Karpas-422 (cell line): ENCODE data around the gene COPS9. TPM values are rescaled to one million over a fixed set of nuclear protein-coding genes. Genes with fewer than 3 reads are reported as not detected.

Experiments used
- DNase-seq: peaks from one replicate; pipeline ENCODE4 v3.0.0-alpha.2; 2015
- H2AFZ ChIP-seq: fragments of 200-600 bp; sonication (generic); 2 replicates; pipeline ENCODE4 v1.6.1; 2014; ENCODE audit warnings: antibody characterized with exemption, low read length, mixed read lengths
- H3K27ac ChIP-seq: fragments of 200-600 bp; sonication (generic); 2 replicates; pipeline ENCODE4 v1.5.1; 2014; ENCODE audit warnings: mild to moderate bottlenecking, low read length, moderate library complexity
- H3K27me3 ChIP-seq: fragments of 200-600 bp; sonication (generic); 2 replicates; pipeline ENCODE4 v1.6.1; 2014; ENCODE audit warnings: low read length, mixed read lengths
- H3K36me3 ChIP-seq: fragments of 200-600 bp; sonication (generic); 2 replicates; pipeline ENCODE4 v1.6.1; 2014; ENCODE audit warnings: low read length, mixed read lengths; ENCODE audit not compliant: insufficient read depth
- H3K4me1 ChIP-seq: fragments of 200-600 bp; sonication (generic); 2 replicates; pipeline ENCODE4 v1.6.1; 2014; ENCODE audit warnings: mild to moderate bottlenecking, low read length, mixed read lengths
- H3K4me2 ChIP-seq: fragments of 200-600 bp; sonication (generic); 2 replicates; pipeline ENCODE4 v1.6.1; 2014; ENCODE audit warnings: low read length, low read depth, mild to moderate bottlenecking; ENCODE audit not compliant: poor library complexity, severe bottlenecking
- H3K4me3 ChIP-seq: fragments of 200-600 bp; sonication (generic); 2 replicates; pipeline ENCODE4 v1.5.1; 2014; ENCODE audit warnings: mild to moderate bottlenecking, antibody characterized with exemption, low read length, mixed read lengths
- H3K79me2 ChIP-seq: fragments of 200-600 bp; sonication (generic); 2 replicates; pipeline ENCODE4 v1.6.1; 2014; ENCODE audit warnings: mild to moderate bottlenecking, low read length, mixed read lengths
- H3K9ac ChIP-seq: fragments of 200-600 bp; sonication (generic); 2 replicates; pipeline ENCODE4 v1.6.0; 2014; ENCODE audit warnings: low read length
- H3K9me2 ChIP-seq: fragments of 200-600 bp; sonication (generic), shearing (Covaris generic); replicated peaks from 2 replicates; pipeline ENCODE4 v1.6.0; 2014; ENCODE audit warnings: mild to moderate bottlenecking, low read length, moderate library complexity; ENCODE audit not compliant: insufficient read depth
- H3K9me3 ChIP-seq: fragments of 300-700, 200-600 bp; sonication (generic); 2 replicates; pipeline ENCODE4 v1.6.1; 2014; ENCODE audit warnings: low read length, mixed read lengths
- H4K20me1 ChIP-seq: fragments of 200-600 bp; sonication (generic); 2 replicates; pipeline ENCODE4 v1.6.1; 2014; ENCODE audit warnings: mild to moderate bottlenecking, antibody characterized with exemption, low read length, low read depth; ENCODE audit not compliant: insufficient read depth
- total RNA-seq: library from RNA; depleted of rRNA; stranded (reverse); fragments of >200 nt; shearing (Covaris generic); gene quantifications from 2 replicates; pipeline ENCODE4 v1.2.3, GENCODE V29; 2014; ENCODE audit warnings: low replicate concordance

The COPS9 gene
- total RNA-seq, 1 experiment from 2014 or later, result 214 TPM

DNA sequence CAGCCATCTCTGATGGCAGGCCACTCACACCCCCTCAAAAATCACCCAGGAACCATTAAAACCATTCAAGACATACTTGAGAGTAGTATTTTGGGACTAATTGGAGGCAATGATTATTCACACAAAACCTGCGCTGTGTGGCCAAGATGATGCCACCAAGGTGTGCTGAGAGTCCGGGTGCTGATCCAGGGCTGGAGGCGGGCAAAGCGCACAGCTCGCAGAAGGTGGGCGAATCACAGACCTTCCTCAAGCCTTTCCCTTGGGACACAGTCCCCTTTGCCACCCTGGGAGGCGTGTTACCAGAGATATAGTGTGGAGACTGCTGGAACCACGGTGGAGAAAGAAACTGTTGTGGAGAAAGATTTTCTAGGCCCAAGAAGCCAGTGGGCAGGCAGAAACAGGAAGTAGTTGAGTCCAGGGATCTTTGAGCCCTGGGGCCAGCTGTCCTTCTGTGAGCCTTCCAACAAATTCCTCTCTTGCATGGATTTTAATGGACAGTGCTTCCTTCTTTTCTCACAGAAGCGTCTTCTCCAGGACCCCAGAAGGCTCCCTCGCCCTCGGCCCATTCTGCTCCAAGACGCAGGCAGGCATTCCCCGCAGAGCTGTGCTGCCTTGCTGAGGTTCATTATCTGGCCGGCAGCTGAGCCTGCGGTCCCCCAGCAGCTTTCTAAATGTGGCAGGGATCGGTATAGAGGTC is 8.0 kb downstream of the COPS9 start:
- Histone ChIP-seq H3K4me2 (no peak overlapping the region), H4K20me1 (peaks cover 4% of the 10 kb centered on the region; the same call in 1 of the 2 replicates), H3K9ac (no peak overlapping the region), H3K4me3 (no peak overlapping the region), H2AFZ (no peak overlapping the region), H3K27me3 (no peaks in the 10 kb centered on the region), H3K9me3 (no peaks in the 10 kb centered on the region), H3K27ac (no peak overlapping the region), H3K36me3 (peaks cover 6% of the 10 kb centered on the region; the same call in 1 of the 2 replicates), H3K79me2 (no peaks in the 10 kb centered on the region), H3K9me2 (no peaks in the 10 kb centered on the region), H3K4me1 (no peaks in the 10 kb centered on the region)
- DNase-seq, result no peak

DNA sequence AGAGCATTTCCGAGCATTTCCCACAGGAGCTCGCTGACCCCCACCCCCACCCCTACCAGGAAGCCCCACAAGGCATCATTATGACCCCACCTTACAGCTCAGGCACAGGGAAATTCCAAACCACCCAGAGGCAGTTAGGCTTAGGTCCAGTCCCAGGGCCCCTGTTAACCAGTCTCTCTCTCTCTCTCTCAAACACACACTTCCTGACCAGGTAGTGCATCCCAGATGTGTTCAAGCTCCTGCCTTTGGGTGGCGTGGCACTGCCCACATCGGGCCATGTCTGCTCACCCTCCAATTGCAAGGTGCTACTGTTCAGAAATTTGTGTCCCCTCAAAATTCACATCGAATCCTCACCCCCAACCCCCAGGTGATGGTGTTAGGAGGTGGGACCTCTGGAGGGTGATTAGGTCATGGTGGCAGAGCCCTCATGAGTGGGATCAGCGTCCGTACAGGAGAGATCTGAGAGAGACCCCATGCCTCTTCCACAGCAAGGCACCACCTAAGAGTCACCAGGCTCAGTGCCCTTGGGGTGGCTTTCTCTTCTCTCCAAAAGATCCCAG is 8.8 kb downstream of the COPS9 start:
- Histone ChIP-seq H3K27ac (no peak overlapping the region), H3K9me2 (no peaks in the 10 kb centered on the region), H2AFZ (no peak overlapping the region), H3K9me3 (no peaks in the 10 kb centered on the region), H3K4me3 (no peak overlapping the region), H3K4me2 (no peak overlapping the region), H3K4me1 (no peaks in the 10 kb centered on the region), H3K79me2 (no peaks in the 10 kb centered on the region), H4K20me1 (peaks cover 4% of the 10 kb centered on the region; the same call in 1 of the 2 replicates), H3K27me3 (no peaks in the 10 kb centered on the region), H3K36me3 (peaks cover 6% of the 10 kb centered on the region; the same call in 1 of the 2 replicates), H3K9ac (no peak overlapping the region)
- DNase-seq, result no peak

DNA sequence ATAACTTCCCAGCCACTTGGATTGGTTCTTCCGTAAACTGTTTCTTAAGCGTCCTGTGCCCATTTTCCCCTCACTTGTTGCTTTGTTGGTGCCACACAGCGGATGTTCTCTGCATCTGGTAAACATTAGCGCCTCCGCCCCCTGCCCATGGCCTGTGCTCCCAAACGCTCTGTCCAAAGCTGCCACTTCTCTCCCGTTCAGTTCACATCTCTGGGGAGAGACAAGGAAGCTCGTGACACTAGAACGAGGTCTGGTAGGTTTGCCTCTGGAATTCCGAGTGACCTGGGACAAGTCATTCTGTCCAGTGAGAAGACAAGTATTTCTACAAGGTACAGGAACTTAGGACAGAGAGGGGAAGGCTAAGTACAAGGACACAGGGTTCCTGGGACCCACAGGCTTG is 9.4 kb downstream of the COPS9 start:
- Histone ChIP-seq H3K4me3 (no peak overlapping the region), H3K9me3 (no peaks in the 10 kb centered on the region), H3K9ac (no peak overlapping the region), H3K27me3 (no peaks in the 10 kb centered on the region), H4K20me1 (peaks cover 4% of the 10 kb centered on the region; the same call in 1 of the 2 replicates), H3K4me1 (peaks cover under 1% of the 10 kb centered on the region; the same call in 1 of the 2 replicates), H3K9me2 (no peaks in the 10 kb centered on the region), H3K4me2 (no peak overlapping the region), H3K36me3 (peaks cover 2% of the 10 kb centered on the region; the same call in 1 of the 2 replicates), H3K27ac (no peak overlapping the region), H2AFZ (no peak overlapping the region), H3K79me2 (no peaks in the 10 kb centered on the region)
- DNase-seq, result no peak

DNA sequence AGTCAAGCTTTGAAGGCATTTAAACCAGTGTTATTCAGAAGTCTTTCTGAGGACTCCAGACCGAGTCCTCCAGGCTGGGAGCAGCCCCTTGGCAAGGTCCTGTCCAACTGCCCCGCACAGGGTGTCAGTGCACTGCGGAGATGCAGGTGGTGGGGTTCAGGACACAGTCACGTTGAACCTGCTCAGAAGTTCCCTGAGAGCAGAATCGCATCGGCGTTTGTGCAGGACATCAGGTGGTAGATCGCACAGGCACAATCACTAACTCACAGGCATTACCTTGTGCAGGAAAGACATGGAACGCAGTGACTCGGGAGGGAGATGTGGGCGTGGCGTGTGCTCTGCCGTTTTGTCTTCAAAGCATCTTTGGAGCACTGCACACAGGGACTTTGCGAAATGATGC is 10.4 kb downstream of the COPS9 start:
- Histone ChIP-seq H3K27me3 (no peaks in the 10 kb centered on the region), H3K9me2 (no peaks in the 10 kb centered on the region), H2AFZ (no peak overlapping the region), H3K36me3 (peaks cover under 1% of the 10 kb centered on the region; the same call in 1 of the 2 replicates), H3K9me3 (no peaks in the 10 kb centered on the region), H3K4me3 (no peak overlapping the region), H4K20me1 (peaks cover 4% of the 10 kb centered on the region; the same call in 1 of the 2 replicates), H3K79me2 (no peaks in the 10 kb centered on the region), H3K4me2 (no peak overlapping the region), H3K27ac (no peak overlapping the region), H3K9ac (no peak overlapping the region), H3K4me1 (peaks cover 8% of the 10 kb centered on the region)
- no peak for DNase-seq

DNA sequence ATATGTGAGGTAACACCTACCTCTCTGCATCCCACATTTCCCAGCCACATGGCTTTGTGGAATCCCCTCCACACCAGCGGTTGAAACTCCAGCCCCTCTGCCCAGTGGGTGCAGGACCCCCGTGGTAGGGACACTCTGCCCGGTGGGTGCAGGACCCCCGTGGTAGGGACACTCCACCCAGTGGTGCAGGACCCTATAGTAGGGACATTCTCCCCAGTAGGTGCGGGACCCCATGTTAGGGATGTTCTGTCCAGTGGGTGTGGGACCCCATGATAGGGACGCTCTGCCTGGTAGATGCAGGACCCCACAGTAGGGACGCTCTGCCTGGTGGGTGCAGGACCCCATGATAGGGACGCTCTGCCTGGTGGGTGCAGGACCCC is 11.5 kb downstream of the COPS9 start:
- H3K27me3 ChIP-seq, result no peaks in the 10 kb centered on the region
- H3K4me3 ChIP-seq, result no peak overlapping the region
- no peaks in the 10 kb centered on the region for H3K9me2 ChIP-seq
- no peaks in the 10 kb centered on the region for H3K79me2 ChIP-seq
- no peak overlapping the region for H3K9ac ChIP-seq
- no peak for DNase-seq
- no peak overlapping the region for H2AFZ ChIP-seq
- peaks cover 8% of the 10 kb centered on the region for H3K4me1 ChIP-seq
- no peaks in the 10 kb centered on the region for H3K9me3 ChIP-seq
- no peak overlapping the region for H3K27ac ChIP-seq
- H3K36me3 ChIP-seq, result no peaks in the 10 kb centered on the region; the same call in 1 of the 2 replicates
- peaks cover 4% of the 10 kb centered on the region; the same call in 1 of the 2 replicates for H4K20me1 ChIP-seq
- H3K4me2 ChIP-seq, result no peak overlapping the region

DNA sequence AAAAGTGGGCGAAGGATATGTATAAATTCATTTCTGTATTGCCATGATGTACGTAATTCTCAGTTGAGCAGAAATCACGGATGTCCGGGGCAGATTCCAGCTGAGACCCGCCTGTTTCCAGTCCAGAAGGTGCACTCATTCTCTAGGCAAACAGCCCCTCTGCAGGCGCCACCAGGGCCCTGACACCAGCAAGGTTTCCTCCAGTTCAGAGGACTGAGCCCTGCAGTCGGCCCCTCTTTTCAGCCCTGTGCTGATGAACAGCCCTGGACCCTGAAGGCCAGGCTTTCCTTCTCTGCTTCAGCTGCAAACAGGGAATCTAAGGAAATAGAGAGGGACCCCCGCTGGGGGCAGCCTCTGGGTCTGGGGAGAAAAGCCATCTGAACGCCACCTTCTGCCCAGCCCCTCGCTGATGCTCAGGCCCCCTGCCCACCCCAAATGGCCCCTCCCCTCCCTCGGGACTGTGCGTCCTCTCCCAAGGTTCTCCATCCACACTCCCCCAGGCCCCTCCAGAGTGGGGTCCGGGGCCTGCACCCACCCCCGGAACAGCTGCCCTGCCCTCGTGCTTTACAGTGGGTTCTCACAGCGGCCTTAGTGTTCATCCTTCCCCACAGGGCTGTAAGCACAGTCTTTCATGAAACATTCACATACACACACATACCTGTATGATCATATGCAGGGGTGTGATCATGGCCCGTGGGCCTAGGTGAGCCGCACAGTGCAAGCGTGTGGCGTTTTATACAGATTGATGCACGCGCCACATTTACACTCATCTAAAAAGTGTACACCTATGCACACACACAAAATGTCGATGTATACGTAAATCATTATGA is 12.1 kb downstream of the COPS9 start:
- Histone ChIP-seq H3K27me3 (no peaks in the 10 kb centered on the region), H3K9ac (no peak overlapping the region), H3K9me3 (no peaks in the 10 kb centered on the region), H3K4me2 (no peak overlapping the region), H2AFZ (no peak overlapping the region), H3K79me2 (no peaks in the 10 kb centered on the region), H3K9me2 (no peaks in the 10 kb centered on the region), H3K4me1 (peaks cover 8% of the 10 kb centered on the region), H3K27ac (no peak overlapping the region), H3K36me3 (no peaks in the 10 kb centered on the region), H3K4me3 (no peak overlapping the region), H4K20me1 (peaks cover 4% of the 10 kb centered on the region; the same call in 1 of the 2 replicates)
- no peak for DNase-seq

DNA sequence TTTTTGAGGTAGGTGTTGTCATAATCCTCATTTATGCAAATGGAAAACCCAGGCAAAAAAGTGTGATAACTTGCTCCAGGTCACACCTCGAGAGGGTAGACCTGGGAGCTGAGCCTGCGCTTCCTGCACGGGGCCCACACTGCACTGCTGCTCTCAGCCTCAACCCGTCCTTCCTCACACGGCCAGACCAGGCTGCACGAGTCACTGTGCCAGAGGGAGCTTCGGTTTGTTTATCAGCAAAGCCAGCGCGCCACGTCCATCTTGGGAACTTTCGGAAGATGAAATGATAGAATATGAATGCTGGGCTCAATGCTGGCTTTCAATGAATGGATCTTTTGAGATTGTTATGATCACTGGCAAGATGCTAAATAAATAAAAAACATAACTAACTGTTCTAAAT is 14.4 kb downstream of the COPS9 start:
- Histone ChIP-seq H4K20me1 (no peaks in the 10 kb centered on the region), H3K4me1 (peaks cover 8% of the 10 kb centered on the region), H3K9me3 (no peaks in the 10 kb centered on the region), H3K36me3 (no peaks in the 10 kb centered on the region), H3K27ac (no peak overlapping the region), H3K9ac (no peak overlapping the region), H3K9me2 (no peaks in the 10 kb centered on the region), H2AFZ (no peak overlapping the region), H3K27me3 (no peaks in the 10 kb centered on the region), H3K4me3 (no peak overlapping the region), H3K4me2 (no peak overlapping the region), H3K79me2 (no peaks in the 10 kb centered on the region)
- DNase-seq, result no peak

DNA sequence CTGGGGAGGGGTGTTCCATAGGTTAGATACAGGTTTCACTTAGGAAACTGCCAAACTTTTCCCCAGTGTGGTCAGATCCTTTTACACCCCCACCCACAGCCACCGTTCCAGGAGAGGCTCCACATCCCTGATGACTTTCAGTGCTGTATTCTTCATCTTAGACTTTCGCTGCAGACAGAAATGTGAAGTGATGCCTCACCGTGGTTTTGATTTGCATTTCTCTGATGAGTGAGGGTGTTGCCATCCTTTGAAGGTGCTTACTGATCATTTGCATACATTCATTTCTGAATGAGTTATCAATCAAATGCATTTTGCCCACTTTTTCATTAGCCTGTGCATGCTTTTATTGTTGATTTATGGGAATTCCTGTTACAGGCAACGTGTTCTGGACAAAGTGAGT is 14.9 kb downstream of the COPS9 start:
- H3K9me2 ChIP-seq, result no peaks in the 10 kb centered on the region
- H3K4me1 ChIP-seq, result peaks cover 8% of the 10 kb centered on the region
- no peaks in the 10 kb centered on the region for H4K20me1 ChIP-seq
- H3K36me3 ChIP-seq, result no peaks in the 10 kb centered on the region
- H3K79me2 ChIP-seq, result no peaks in the 10 kb centered on the region
- H3K9ac ChIP-seq, result no peak overlapping the region
- H3K27me3 ChIP-seq, result no peaks in the 10 kb centered on the region
- no peaks in the 10 kb centered on the region for H3K9me3 ChIP-seq
- H3K27ac ChIP-seq, result no peak overlapping the region
- no peak for DNase-seq
- H3K4me3 ChIP-seq, result no peak overlapping the region
- H2AFZ ChIP-seq, result no peak overlapping the region
- H3K4me2 ChIP-seq, result no peak overlapping the region
